GM10266 (cell line): ENCODE measurements around the gene PASK.

ENCODE experiments used
- DNase-seq: peaks from one replicate; pipeline ENCODE4 v3.0.0; 2012; ENCODE audit errors: extremely low spot score
- TF ChIP-seq, protein P1 (sequence below): IDR thresholded peaks from 2 replicates; pipeline ENCODE4 v1.5.1; 2012; ENCODE audit warnings: mild to moderate bottlenecking, low read depth; ENCODE audit not compliant: control insufficient read depth, insufficient read depth; ENCODE audit errors: missing control alignments

PASK gene

GRCh38 chr2:241146286-241146685 is 3.0 kb downstream of the PASK start:
- DNase-seq: no peak
- TF ChIP-seq, protein P1, sequence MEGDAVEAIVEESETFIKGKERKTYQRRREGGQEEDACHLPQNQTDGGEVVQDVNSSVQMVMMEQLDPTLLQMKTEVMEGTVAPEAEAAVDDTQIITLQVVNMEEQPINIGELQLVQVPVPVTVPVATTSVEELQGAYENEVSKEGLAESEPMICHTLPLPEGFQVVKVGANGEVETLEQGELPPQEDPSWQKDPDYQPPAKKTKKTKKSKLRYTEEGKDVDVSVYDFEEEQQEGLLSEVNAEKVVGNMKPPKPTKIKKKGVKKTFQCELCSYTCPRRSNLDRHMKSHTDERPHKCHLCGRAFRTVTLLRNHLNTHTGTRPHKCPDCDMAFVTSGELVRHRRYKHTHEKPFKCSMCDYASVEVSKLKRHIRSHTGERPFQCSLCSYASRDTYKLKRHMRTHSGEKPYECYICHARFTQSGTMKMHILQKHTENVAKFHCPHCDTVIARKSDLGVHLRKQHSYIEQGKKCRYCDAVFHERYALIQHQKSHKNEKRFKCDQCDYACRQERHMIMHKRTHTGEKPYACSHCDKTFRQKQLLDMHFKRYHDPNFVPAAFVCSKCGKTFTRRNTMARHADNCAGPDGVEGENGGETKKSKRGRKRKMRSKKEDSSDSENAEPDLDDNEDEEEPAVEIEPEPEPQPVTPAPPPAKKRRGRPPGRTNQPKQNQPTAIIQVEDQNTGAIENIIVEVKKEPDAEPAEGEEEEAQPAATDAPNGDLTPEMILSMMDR: no peak

DNA sequence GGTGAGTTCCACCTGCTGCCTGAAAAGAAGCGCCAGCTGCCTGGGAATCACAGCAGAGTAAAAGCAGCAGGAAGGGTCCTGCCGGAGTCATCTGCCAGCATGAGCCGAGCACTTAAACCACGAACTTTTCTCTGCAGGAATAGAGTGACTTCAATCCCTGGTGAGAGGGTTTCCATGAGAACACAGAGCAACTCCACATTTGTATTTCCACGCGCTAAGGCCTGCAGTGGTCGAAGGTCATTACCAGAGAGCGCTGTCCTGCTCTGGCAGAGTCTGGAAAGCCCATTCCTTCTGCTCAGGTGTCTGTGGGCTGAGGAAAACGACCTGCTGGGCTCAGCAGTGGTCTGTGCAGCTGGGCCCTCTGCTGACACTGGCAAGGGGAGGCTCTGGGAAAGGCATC is 6.7 kb downstream of the PASK start:
- TF ChIP-seq, protein P1: no peak
- no peak for DNase-seq

GRCh38 chr2:241142063-241142462 is 7.2 kb downstream of the PASK start:
- TF ChIP-seq, protein P1: no peak
- DNase-seq: no peak

DNA sequence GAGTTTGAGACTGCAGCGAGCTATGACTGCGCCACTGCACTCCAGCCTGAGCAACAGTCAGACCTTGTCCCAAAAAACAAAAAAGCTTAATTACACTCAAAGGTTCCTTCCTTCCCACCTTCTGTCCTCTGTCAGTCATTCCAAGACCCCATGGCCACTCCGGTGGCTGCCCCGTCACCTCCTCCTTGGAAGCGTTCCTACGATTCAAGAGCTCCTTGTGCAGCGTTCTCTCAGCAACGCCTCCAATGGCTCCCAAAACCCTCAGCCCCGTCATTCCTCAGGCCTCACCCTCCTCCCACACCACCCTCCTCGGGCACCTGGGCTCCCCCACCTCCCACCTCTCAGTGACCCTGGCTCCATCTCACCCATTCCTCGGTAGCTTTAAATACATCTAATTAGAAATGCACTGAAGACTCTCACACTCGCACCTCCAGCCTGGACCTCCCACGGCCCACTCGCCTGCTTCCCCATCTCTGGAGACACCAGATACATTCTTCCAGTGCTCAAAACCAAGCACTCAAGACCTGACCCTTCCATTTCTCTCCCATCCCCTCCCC is 8.0 kb downstream of the PASK start:
- TF ChIP-seq, protein P1: no peak
- no peak for DNase-seq

- TF ChIP-seq, protein P1: no peak
Observed at GRCh38 chr2:241140445-241140840, 8.8 kb downstream of the PASK start.

GRCh38 chr2:241139531-241140444 is 9.5 kb downstream of the PASK start:
- no peak for DNase-seq
- TF ChIP-seq, protein P1: no peak

More at GRCh38 chr2:241140445-241140840, 8.8 kb downstream of the PASK start:
- DNase-seq: no peak

DNA sequence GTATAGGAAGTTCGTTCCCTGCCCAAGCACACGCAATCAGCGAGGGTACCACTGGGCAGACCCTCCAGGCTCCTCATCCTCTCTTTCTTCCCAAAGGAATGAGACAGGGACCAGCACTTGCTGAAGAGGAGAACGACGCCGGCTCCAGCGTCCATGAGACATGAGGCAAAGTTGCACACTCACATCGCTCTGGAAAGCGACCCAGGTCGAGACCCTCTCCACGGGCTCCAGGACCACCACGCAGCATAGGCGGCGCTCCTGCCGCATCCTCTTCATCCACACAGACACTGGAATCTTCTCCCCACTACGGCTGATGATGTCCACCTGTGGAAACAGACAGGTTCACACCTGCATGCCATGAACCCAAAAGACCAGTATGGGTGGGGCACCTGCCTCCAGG is 10.8 kb downstream of the PASK start:
- TF ChIP-seq, protein P1: no peak

More for the DNA sequence above, 10.8 kb downstream of the PASK start:
- no peak for DNase-seq
